ENCODE results near the gene ERMP1. TPM values are rescaled to one million over a fixed set of nuclear protein-coding genes. Genes with fewer than 3 reads are reported as not detected.

Gene ERMP1
- total and polyA plus RNA-seq, 2 donors (not counting 3 experiments of a cell fraction or from before 2014, with no cell fraction given), result 9.7 to 16.6 TPM

DNA sequence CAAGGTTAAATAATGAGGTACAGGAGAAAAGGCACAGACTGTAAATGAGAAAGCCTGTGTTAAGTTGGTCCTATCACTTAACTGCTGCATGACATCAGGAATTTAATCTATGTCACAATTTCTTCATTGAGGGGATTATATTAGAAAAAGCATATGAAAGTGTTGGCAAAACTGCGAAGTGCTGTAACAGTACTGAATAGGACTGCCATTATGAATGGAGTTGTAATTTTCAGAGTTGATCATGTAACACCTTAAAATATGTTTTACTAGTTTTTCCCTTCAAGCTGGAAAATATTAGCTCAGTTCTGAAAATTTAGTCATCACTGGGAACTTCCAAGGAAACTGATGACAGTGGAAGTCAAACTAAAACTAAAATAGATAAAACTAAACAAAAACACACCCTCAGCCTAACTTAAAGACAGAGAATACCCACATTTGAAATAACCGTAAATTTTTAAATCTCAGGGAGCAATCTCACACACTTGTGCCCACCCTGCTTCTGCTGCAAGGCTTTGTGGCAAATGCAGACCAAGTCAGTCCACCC, 45.1 kb downstream of the ERMP1 start:
- H3K4me3 ChIP-seq (replicated peaks in 1 of 3; ENCODE audit: insufficient read depth in 1 of 3, low read depth in 1 of 3, low read length in 3 of 3), result no peak overlapping the region
- BruUV-seq (replicated peaks), result no TSS peak
- no peak overlapping the region for H2AFZ ChIP-seq (ENCODE audit: low read depth, low read length)
- peaks cover 10% of the 10 kb centered on the region for H3K4me1 ChIP-seq (ENCODE audit: control insufficient read depth, extremely low read depth, insufficient read depth, low read length)
- no peak for TF ChIP-seq POLR2A (IDR thresholded peaks at IDR 0.05; ENCODE audit: low read depth, low read length)
- TF ChIP-seq EZH2 (IDR thresholded peaks at IDR 0.05; ENCODE audit: borderline replicate concordance, low read depth, low read length, severe bottlenecking), result no peak
- no peak for TF ChIP-seq GATA2 (IDR thresholded peaks at IDR 0.05; ENCODE audit: insufficient read depth, insufficient read length, low read depth, low read length)
- no peak for TF ChIP-seq FOS (IDR thresholded peaks at IDR 0.05; ENCODE audit: borderline replicate concordance, insufficient read depth, low read length)
- TF ChIP-seq MYC (IDR thresholded peaks at IDR 0.05; ENCODE audit: low read depth, low read length), result no peak
- no peak for TF ChIP-seq POLR2AphosphoS5 (IDR thresholded peaks at IDR 0.05; ENCODE audit: insufficient read depth, low read depth, low read length)
- TF ChIP-seq, protein P1, sequence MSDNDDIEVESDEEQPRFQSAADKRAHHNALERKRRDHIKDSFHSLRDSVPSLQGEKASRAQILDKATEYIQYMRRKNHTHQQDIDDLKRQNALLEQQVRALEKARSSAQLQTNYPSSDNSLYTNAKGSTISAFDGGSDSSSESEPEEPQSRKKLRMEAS (IDR thresholded peaks at IDR 0.05; ENCODE audit: insufficient read depth, insufficient read length), result no peak
- TF ChIP-seq JUN (IDR thresholded peaks at IDR 0.05; ENCODE audit: borderline replicate concordance, insufficient read depth, insufficient read length, low read depth), result no peak
- no peak for TF ChIP-seq CTCF (IDR thresholded peaks at IDR 0.05; ENCODE audit: extremely low read depth in 1 of 2, insufficient read depth in 1 of 2, low read depth in 1 of 2, low read length in 2 of 2)
- dilution Hi-C loops (cut with MboI; ENCODE audit: extremely low pct_ligation_motif_present, low sequenced_read_pairs), result no loop called here
- H3K9me1 ChIP-seq (replicated peaks; ENCODE audit: control insufficient read depth, extremely low read depth, insufficient read depth, low read length), result no peaks in the 10 kb centered on the region
- no peak overlapping the region for H3K9ac ChIP-seq (replicated peaks; ENCODE audit: extremely low read depth, insufficient read depth, low read length)
- FAIRE-seq (no peak), DNase-seq (ENCODE audit: low read depth, low spot score) (no peak)
- H3K27ac ChIP-seq (ENCODE audit: insufficient read depth, low read depth, low read length), result no peak overlapping the region
- H3K79me2 ChIP-seq (ENCODE audit: control insufficient read depth, insufficient read depth, low read length), result no peaks in the 10 kb centered on the region
- H3K4me2 ChIP-seq (ENCODE audit: insufficient read depth, low read length), result no peak overlapping the region
- H4K20me1 ChIP-seq (replicated peaks; ENCODE audit: control insufficient read depth, extremely low read depth, insufficient read depth, low read length), result no peaks in the 10 kb centered on the region
- no peaks in the 10 kb centered on the region for H3K9me3 ChIP-seq (replicated peaks; ENCODE audit: control insufficient read depth, insufficient read depth, low read length)
- H3K27me3 ChIP-seq (ENCODE audit: control insufficient read depth in 2 of 2, insufficient read depth in 2 of 2, low read length in 2 of 2), result no peaks in the 10 kb centered on the region
- intact Hi-C loops (cut with micrococcal nuclease), result no loop called here
- ChIA-PET POLR2A (no interaction called here), CTCF (interaction anchor here (1.3 kb wide), 1 partner anchor 11 kb away, joined by 4 read pairs; no protein-coding TSS in a partner anchor)
- peaks cover 0 to 10% of the 10 kb centered on the region in 2 experiments for H3K36me3 ChIP-seq (ENCODE audit: control insufficient read depth in 2 of 2, extremely low read depth in 1 of 2, insufficient read depth in 2 of 2, low read length in 2 of 2)

Data from endothelial cell of umbilical vein (primary cell).